ENCODE data around the gene HECTD3.
"Not testable (repeated sequence)": the region's sequence is repeated elsewhere in the genome, so short reads cannot be mapped to it uniquely, and the experiment has no call there.

- TF ChIP-seq HDGF (IDR thresholded peaks at IDR 0.05; ENCODE audit: borderline replicate concordance); LEF1 (IDR thresholded peaks at IDR 0.05; ENCODE audit: borderline replicate concordance); SP1 (IDR thresholded peaks at IDR 0.05); FOXM1 (IDR thresholded peaks at IDR 0.05; ENCODE audit: borderline replicate concordance); NFRKB (IDR thresholded peaks at IDR 0.05); L3MBTL2 (conservative IDR thresholded peaks at IDR 0.05); ELF4 (IDR thresholded peaks at IDR 0.05); SUZ12 (IDR thresholded peaks at IDR 0.05): not testable (repeated sequence)
Observed at GRCh38 chr1:44962022-44962421, 49.1 kb downstream of the HECTD3 start.

All from HEK293T (cell line).